ENCODE data around the gene HOXA3.

GRCh38 chr7:27170426-27171324 is 18.3 kb upstream of the HOXA3 start:
- TF ChIP-seq JUN (IDR thresholded peaks at IDR 0.05): no peak
- TF ChIP-seq HOXA7 (CRISPR knock-in tag; IDR thresholded peaks at IDR 0.05): no peak
- no peak for TF ChIP-seq CTCF (IDR thresholded peaks at IDR 0.05)
- TF ChIP-seq, protein P1, sequence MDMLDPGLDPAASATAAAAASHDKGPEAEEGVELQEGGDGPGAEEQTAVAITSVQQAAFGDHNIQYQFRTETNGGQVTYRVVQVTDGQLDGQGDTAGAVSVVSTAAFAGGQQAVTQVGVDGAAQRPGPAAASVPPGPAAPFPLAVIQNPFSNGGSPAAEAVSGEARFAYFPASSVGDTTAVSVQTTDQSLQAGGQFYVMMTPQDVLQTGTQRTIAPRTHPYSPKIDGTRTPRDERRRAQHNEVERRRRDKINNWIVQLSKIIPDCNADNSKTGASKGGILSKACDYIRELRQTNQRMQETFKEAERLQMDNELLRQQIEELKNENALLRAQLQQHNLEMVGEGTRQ (IDR thresholded peaks at IDR 0.05): no peak
- TF ChIP-seq, protein P2, sequence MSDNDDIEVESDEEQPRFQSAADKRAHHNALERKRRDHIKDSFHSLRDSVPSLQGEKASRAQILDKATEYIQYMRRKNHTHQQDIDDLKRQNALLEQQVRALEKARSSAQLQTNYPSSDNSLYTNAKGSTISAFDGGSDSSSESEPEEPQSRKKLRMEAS (IDR thresholded peaks at IDR 0.05): no peak
